HFFc6 (cell line): ENCODE results near the gene UTRN. TPM values are rescaled to one million over a fixed set of nuclear protein-coding genes. Genes with fewer than 3 reads are reported as not detected.

Experiments used
- DNase-seq: peaks from one replicate; pipeline ENCODE4 v3.0.0-alpha.2; 2018
- H3K27ac Mint-ChIP-seq: 2 replicates; pipeline ENCODE4 v1.8.0; 2020; ENCODE audit warnings: mild to moderate bottlenecking, mixed read lengths
- H3K27me3 Mint-ChIP-seq: 2 replicates; pipeline ENCODE4 v1.8.0; 2021; ENCODE audit warnings: mild to moderate bottlenecking, moderate library complexity, mixed read lengths; ENCODE audit not compliant: insufficient read depth
- H3K36me3 Mint-ChIP-seq: 2 replicates; pipeline ENCODE4 v1.8.0; 2021; ENCODE audit warnings: low read depth, mixed read lengths
- H3K4me1 Mint-ChIP-seq: 2 replicates; pipeline ENCODE4 v1.8.0; 2020; ENCODE audit warnings: low read depth, mixed read lengths
- H3K4me3 Mint-ChIP-seq: 2 replicates; pipeline ENCODE4 v1.8.0; 2020; ENCODE audit warnings: mild to moderate bottlenecking, moderate library complexity, mixed read lengths
- H3K9me3 Mint-ChIP-seq: 2 replicates; pipeline ENCODE4 v1.8.0; 2020; ENCODE audit warnings: mild to moderate bottlenecking, mixed read lengths
- total RNA-seq, 6 experiments: library from RNA; stranded (reverse); fragmentation: NEBNext Ultra II Directional; extraction: Animal tissue kit (Norgen Biotek cat#: 25700); gene quantifications; 2 replicates in 1 of 6; 3 replicates in 5 of 6; pipeline ENCODE4 v1.2.3, GENCODE V29; 2021
- TF ChIP-seq, protein P1 (sequence below): fragments of 200-600 bp; sonication (generic); IDR thresholded peaks from 2 replicates; pipeline ENCODE4 v1.5.0; 2021; ENCODE audit warnings: antibody characterized with exemption, mild to moderate bottlenecking

Gene UTRN
- total RNA-seq, 6 experiments from 2014 or later: 99.6 to 116 (median 109) TPM

DNA sequence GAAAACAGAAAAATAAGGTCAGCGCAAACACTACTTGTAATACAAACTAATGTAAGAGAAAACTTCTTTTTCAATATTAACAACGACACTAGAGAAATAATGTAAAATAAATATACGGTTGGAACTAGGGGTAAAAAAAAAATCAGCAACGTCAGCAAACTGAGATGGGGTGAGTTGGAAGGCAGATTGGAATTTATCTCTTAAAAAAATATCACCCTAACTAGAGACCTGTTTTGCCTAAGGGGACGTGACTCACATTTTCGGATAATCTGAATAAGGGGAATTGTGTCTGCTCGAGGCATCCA lies 705 bp upstream of the UTRN start:
- H3K4me3 Mint-ChIP-seq: peak overlapping the region; percentile 89
- H3K27me3 Mint-ChIP-seq: no peaks in the 10 kb centered on the region; the same call in 1 of the 2 replicates
- H3K4me1 Mint-ChIP-seq: peaks cover 29% of the 10 kb centered on the region
- TF ChIP-seq, protein P1, sequence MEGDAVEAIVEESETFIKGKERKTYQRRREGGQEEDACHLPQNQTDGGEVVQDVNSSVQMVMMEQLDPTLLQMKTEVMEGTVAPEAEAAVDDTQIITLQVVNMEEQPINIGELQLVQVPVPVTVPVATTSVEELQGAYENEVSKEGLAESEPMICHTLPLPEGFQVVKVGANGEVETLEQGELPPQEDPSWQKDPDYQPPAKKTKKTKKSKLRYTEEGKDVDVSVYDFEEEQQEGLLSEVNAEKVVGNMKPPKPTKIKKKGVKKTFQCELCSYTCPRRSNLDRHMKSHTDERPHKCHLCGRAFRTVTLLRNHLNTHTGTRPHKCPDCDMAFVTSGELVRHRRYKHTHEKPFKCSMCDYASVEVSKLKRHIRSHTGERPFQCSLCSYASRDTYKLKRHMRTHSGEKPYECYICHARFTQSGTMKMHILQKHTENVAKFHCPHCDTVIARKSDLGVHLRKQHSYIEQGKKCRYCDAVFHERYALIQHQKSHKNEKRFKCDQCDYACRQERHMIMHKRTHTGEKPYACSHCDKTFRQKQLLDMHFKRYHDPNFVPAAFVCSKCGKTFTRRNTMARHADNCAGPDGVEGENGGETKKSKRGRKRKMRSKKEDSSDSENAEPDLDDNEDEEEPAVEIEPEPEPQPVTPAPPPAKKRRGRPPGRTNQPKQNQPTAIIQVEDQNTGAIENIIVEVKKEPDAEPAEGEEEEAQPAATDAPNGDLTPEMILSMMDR: no peak
- no peaks in the 10 kb centered on the region for H3K9me3 Mint-ChIP-seq
- H3K27ac Mint-ChIP-seq: peak overlapping the region; percentile 71
- H3K36me3 Mint-ChIP-seq: peaks cover 13% of the 10 kb centered on the region
- DNase-seq: peak; percentile 84

GRCh38 chr6:144285548-144285797 lies 338 bp downstream of the UTRN start:
- peaks cover 20% of the 10 kb centered on the region for H3K36me3 Mint-ChIP-seq
- TF ChIP-seq, protein P1: no peak
- no peaks in the 10 kb centered on the region for H3K9me3 Mint-ChIP-seq
- H3K27me3 Mint-ChIP-seq: no peaks in the 10 kb centered on the region; the same call in 1 of the 2 replicates
- H3K4me3 Mint-ChIP-seq: peak overlapping the region; percentile 89
- DNase-seq: no peak
- H3K4me1 Mint-ChIP-seq: peaks cover 34% of the 10 kb centered on the region
- peak overlapping the region; percentile 71 for H3K27ac Mint-ChIP-seq

DNA sequence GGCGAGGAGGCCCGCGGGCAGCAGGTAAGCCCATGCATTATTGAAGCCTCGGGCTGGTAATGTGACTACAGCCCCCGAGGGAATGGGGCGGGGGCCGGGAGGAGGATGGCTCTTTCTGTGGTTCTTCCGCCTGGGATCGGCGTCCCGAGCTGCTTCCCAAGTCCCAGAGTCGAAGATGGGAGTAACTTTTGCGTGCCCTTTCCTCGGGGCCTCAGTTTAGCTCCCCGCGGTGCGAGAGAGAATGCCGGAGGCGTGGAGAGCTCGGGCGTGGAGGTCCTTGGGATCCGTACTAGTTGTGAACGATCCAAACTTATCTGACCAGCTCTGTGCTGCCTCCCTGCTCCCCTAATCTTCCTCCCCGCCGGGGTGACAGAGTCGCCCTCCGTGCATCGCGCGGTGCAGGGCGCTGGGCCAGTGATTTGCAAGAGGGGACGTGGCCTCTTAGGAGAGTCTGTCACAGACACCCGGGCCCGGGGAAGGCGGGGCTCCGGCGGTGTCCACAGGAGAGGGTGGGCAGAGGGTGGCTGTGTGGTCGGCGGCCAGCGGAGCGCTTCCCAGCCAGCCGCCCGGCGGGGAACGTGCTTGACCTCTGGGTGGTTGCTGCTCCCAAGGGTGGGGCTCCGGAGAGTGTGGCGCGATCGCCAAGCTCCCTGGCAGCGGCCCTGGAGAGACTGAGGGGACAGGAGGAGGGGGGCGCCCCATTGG lies 815 bp downstream of the UTRN start:
- no peaks in the 10 kb centered on the region for H3K9me3 Mint-ChIP-seq
- peaks cover 22% of the 10 kb centered on the region for H3K36me3 Mint-ChIP-seq
- H3K4me3 Mint-ChIP-seq: peak overlapping the region; percentile 89
- peaks cover 35% of the 10 kb centered on the region for H3K4me1 Mint-ChIP-seq
- H3K27ac Mint-ChIP-seq: peak overlapping the region; percentile 71
- peak; percentile 55 for DNase-seq
- no peaks in the 10 kb centered on the region; the same call in none of the 2 replicates for H3K27me3 Mint-ChIP-seq
- TF ChIP-seq, protein P1: no peak

DNA sequence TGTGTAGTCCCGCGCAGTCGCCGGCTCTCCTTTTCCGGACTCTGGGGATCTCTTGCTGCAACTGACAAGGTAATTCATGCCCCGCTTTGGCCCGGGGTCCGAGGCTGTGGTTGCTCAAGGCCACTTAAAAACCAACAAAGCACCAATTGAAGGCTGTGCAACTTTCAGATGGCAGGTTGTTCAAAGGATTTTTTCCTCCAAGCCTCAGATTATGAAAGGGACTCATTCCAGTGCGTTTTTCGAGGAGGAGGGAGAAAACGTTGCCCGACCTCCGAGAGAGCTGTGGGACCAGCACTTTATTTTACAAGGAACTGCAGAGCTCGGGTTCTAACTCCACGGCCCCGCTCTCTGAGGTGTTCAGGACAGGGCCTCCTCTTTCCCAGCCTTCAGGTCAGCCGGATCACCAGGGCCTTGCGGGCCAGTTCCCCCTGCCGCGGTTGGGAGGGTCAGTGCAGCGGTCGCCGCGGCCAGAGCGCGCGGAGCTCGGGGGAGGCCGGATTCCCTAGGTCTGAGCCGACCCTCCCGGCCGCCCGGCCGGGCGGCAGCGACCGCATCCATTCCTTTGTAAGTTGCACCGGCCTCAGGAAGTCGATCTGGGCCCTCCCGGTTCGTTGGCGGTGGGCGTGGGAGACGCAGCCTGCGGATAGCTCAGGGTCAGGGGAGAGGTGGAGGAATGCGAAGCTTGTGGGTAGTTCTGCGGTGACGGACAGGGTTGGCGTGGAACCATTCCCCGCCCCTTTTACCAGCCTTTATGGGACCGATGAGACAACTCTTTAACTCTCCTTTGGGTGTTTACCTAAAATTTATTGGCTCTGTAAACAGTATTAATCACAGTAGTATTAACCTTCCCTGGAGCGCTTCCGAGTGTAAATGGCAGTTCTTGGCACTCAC lies 1.6 kb downstream of the UTRN start:
- H3K4me1 Mint-ChIP-seq: peaks cover 43% of the 10 kb centered on the region
- DNase-seq: peak; percentile 89
- TF ChIP-seq, protein P1: 0 out of 2 replicates have a peak, but pooled peaks have one; percentile 5
- H3K27me3 Mint-ChIP-seq: no peaks in the 10 kb centered on the region; the same call in none of the 2 replicates
- no peaks in the 10 kb centered on the region for H3K9me3 Mint-ChIP-seq
- peak overlapping the region; percentile 71 for H3K27ac Mint-ChIP-seq
- peaks cover 30% of the 10 kb centered on the region for H3K36me3 Mint-ChIP-seq
- peak overlapping the region; percentile 89 for H3K4me3 Mint-ChIP-seq

DNA sequence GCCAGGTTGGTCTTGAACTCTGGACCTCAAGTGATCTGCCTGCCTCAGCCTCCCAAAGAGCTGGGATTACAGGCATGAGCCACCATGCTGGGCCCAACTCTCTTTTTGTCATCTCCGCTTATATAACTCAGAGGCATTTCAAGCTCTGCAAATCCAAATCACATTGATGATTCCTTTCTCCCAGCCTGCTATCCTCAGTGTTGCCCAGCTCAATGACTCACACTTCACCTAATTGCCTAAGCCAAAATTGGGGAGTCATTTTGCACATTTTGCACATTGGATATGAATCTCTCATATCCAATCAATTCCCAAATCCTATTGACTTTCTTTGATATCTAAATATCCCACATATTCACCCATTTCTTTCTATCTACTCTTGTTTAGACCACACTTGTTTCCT lies 3.9 kb downstream of the UTRN start:
- no peak for DNase-seq
- Mint-ChIP-seq H3K27ac (peak overlapping the region; percentile 31; the same call in 1 of the 2 replicates), H3K36me3 (peaks cover 38% of the 10 kb centered on the region), H3K27me3 (no peaks in the 10 kb centered on the region; the same call in none of the 2 replicates), H3K9me3 (no peaks in the 10 kb centered on the region), H3K4me3 (no peak overlapping the region), H3K4me1 (peaks cover 56% of the 10 kb centered on the region)
- TF ChIP-seq, protein P1: no peak
